Islet precursor cell (in vitro differentiated cells): ENCODE data around the gene SAP30L.
A peak's percentile ranks its signal among the peaks of the same experiment; 100 is the strongest.

Source experiments
- DNase-seq: peaks from one replicate; pipeline ENCODE4 v3.0.0-alpha.2; 2018

The SAP30L gene

GRCh38 chr5:154466147-154466546 lies 20.4 kb downstream of the SAP30L start:
- no peak for DNase-seq

GRCh38 chr5:154466671-154467070 lies 20.9 kb downstream of the SAP30L start:
- no peak for DNase-seq

GRCh38 chr5:154467655-154468354 lies 22.0 kb downstream of the SAP30L start:
- DNase-seq, result peak; percentile 93

- DNase-seq, result no peak
Measured at GRCh38 chr5:154470137-154470536, 24.3 kb downstream of the SAP30L start.

GRCh38 chr5:154470947-154471870 lies 25.4 kb downstream of the SAP30L start:
- DNase-seq, result no peak

GRCh38 chr5:154472871-154473580 lies 27.2 kb downstream of the SAP30L start:
- peak; percentile 87 for DNase-seq

- DNase-seq, result peak; percentile 77
Measured at GRCh38 chr5:154473581-154474283, 27.9 kb downstream of the SAP30L start.

- DNase-seq, result no peak
Measured at GRCh38 chr5:154474396-154475334, 28.9 kb downstream of the SAP30L start.

GRCh38 chr5:154475591-154476353 lies 30.0 kb downstream of the SAP30L start:
- no peak for DNase-seq

GRCh38 chr5:154476354-154477205 lies 30.8 kb downstream of the SAP30L start:
- no peak for DNase-seq

GRCh38 chr5:154477382-154478223 lies 31.8 kb downstream of the SAP30L start:
- no peak for DNase-seq

GRCh38 chr5:154478224-154478565 lies 32.4 kb downstream of the SAP30L start, which contains the start of gene HAND1:
Gene HAND1, minus strand, starts transcription at chr5:154478227. Its CDS starts 219 bp downstream, at chr5:154478008.
- DNase-seq, result peak; percentile 99

- DNase-seq, result peak; percentile 97
Measured at GRCh38 chr5:154478752-154479159, 33.0 kb downstream of the SAP30L start.

- peak; percentile 70 for DNase-seq
Measured at GRCh38 chr5:154479160-154479943, 33.6 kb downstream of the SAP30L start.

GRCh38 chr5:154479944-154480750 lies 34.4 kb downstream of the SAP30L start:
- peak; percentile 72 for DNase-seq

GRCh38 chr5:154480847-154481246 lies 35.0 kb downstream of the SAP30L start:
- DNase-seq, result no peak
